OCI-LY7 (cell line): Measurements from ENCODE around the gene RELB.

Experiments used
- EZH2phosphoT487 ChIP-seq: fragments of 200-600 bp; sonication (generic); IDR thresholded peaks from 2 replicates; pipeline ENCODE4 v1.6.1; 2018; ENCODE audit warnings: low read depth, borderline replicate concordance, mild to moderate bottlenecking, mixed run types, antibody characterized with exemption, low read length, moderate library complexity, mixed read lengths
- TF ChIP-seq, protein P1 (sequence below): fragments of 200-600 bp; sonication (generic); conservative IDR thresholded peaks from 2 replicates; pipeline ENCODE4 v1.5.1; 2014; ENCODE audit warnings: mild to moderate bottlenecking, antibody characterized with exemption, low read length, moderate library complexity, mixed read lengths

GRCh38 chr19:45082170-45082569 is 80.9 kb downstream of the RELB start:
- no peak for TF ChIP-seq EZH2phosphoT487
- TF ChIP-seq, protein P1, sequence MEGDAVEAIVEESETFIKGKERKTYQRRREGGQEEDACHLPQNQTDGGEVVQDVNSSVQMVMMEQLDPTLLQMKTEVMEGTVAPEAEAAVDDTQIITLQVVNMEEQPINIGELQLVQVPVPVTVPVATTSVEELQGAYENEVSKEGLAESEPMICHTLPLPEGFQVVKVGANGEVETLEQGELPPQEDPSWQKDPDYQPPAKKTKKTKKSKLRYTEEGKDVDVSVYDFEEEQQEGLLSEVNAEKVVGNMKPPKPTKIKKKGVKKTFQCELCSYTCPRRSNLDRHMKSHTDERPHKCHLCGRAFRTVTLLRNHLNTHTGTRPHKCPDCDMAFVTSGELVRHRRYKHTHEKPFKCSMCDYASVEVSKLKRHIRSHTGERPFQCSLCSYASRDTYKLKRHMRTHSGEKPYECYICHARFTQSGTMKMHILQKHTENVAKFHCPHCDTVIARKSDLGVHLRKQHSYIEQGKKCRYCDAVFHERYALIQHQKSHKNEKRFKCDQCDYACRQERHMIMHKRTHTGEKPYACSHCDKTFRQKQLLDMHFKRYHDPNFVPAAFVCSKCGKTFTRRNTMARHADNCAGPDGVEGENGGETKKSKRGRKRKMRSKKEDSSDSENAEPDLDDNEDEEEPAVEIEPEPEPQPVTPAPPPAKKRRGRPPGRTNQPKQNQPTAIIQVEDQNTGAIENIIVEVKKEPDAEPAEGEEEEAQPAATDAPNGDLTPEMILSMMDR, result no peak
